Measurements from ENCODE around the gene FNDC7.
A peak's percentile ranks its signal among the peaks of the same experiment; 100 is the strongest.

Gene FNDC7

GRCh38 chr1:108745980-108746381 is 33.3 kb downstream of the FNDC7 start:
- ChIA-PET POLR2A (no interaction called here), CTCF (interaction anchor here (0.8 to 1.4 kb wide), 5 partner anchors 11 to 41 kb away, joined by 3 to 6 read pairs (median 3); no protein-coding TSS in a partner anchor)
- Histone ChIP-seq H3K9me3 (ENCODE audit: control insufficient read depth, insufficient read depth, low read depth, low read length) (no peaks in the 10 kb centered on the region), H3K36me3 (ENCODE audit: control insufficient read depth in 2 of 2, insufficient read depth in 1 of 2, low read length in 2 of 2) (no peaks in the 10 kb centered on the region), H3K4me1 (ENCODE audit: control insufficient read depth, insufficient read depth, low read length) (peaks cover 2% of the 10 kb centered on the region; the same call in 1 of the 2 replicates), H3K27ac (ENCODE audit: extremely low read depth, low read depth, low read length) (no peak overlapping the region), H3K4me3 (ENCODE audit: low read depth, low read length) (no peak overlapping the region)
- 0 out of 2 replicates have a peak, but pooled peaks have one; percentile 18 for TF ChIP-seq ZNF184 (tag by site-specific recombination; IDR thresholded peaks at IDR 0.05)
- 0 out of 2 replicates have a peak, but pooled peaks have one; percentile 4 for TF ChIP-seq ZNF654 (tag by site-specific recombination; IDR thresholded peaks at IDR 0.05; ENCODE audit: low read depth)
- TF ChIP-seq GLI2 (tag by site-specific recombination; IDR thresholded peaks at IDR 0.05; ENCODE audit: borderline replicate concordance, low read depth): peak; percentile 24; the same call in 1 of the 2 replicates
- TF ChIP-seq ZSCAN18 (tag by site-specific recombination; IDR thresholded peaks at IDR 0.05): no peak
- 0 out of 2 replicates have a peak, but pooled peaks have one; percentile 6 for TF ChIP-seq ZNF280D (tag by site-specific recombination; IDR thresholded peaks at IDR 0.05)
- no peak for TF ChIP-seq ZNF701 (tag by site-specific recombination; IDR thresholded peaks at IDR 0.05)
- no peak for TF ChIP-seq ZBTB7A (tag by site-specific recombination; IDR thresholded peaks at IDR 0.05; ENCODE audit: low read depth)

- ChIA-PET POLR2A (interaction anchor here (1.0 kb wide), 1 partner anchor 54 kb away, joined by 8 read pairs; the partner anchor contains the start of gene PRPF38B), CTCF (interaction anchor here (1.0 kb wide), 1 partner anchor 23 kb away, joined by 3 read pairs; no protein-coding TSS in a partner anchor)
- TF ChIP-seq KLF10 (tag by site-specific recombination; IDR thresholded peaks at IDR 0.05) (peak; percentile 65), ZNF629 (tag by site-specific recombination; IDR thresholded peaks at IDR 0.05) (peak; percentile 95), GLI4 (tag by site-specific recombination; IDR thresholded peaks at IDR 0.05) (peak; percentile 94), ZNF449 (tag by site-specific recombination; IDR thresholded peaks at IDR 0.05) (no peak; the same call in 1 of the 2 replicates), ZNF239 (tag by site-specific recombination; IDR thresholded peaks at IDR 0.05) (no peak), KLF17 (tag by site-specific recombination; IDR thresholded peaks at IDR 0.05) (peak; percentile 89), ZEB2 (tag by site-specific recombination; IDR thresholded peaks at IDR 0.05) (peak; percentile 81; the same call in 1 of the 2 replicates), ZSCAN16 (tag by site-specific recombination; IDR thresholded peaks at IDR 0.05) (no peak), YY1 (tag by site-specific recombination; IDR thresholded peaks at IDR 0.05) (peak; percentile 92), MYNN (tag by site-specific recombination; IDR thresholded peaks at IDR 0.05; ENCODE audit: borderline replicate concordance) (peak; percentile 39; the same call in 1 of the 2 replicates), ZNF501 (tag by site-specific recombination; IDR thresholded peaks at IDR 0.05) (peak; percentile 98), ZNF350 (tag by site-specific recombination; IDR thresholded peaks at IDR 0.05) (no peak), ZNF354C (tag by site-specific recombination; IDR thresholded peaks at IDR 0.05; ENCODE audit: borderline replicate concordance, low read depth) (no peak), ZNF174 (tag by site-specific recombination; IDR thresholded peaks at IDR 0.05) (no peak), ZNF280D (tag by site-specific recombination; IDR thresholded peaks at IDR 0.05) (peak; percentile 67; the same call in 1 of the 2 replicates), ZNF302 (tag by site-specific recombination; IDR thresholded peaks at IDR 0.05; ENCODE audit: low read depth) (no peak), ZNF324 (tag by site-specific recombination; IDR thresholded peaks at IDR 0.05) (peak; percentile 92)
Measured at GRCh38 chr1:108746382-108747170, 33.9 kb downstream of the FNDC7 start, which contains the start of gene STXBP3. Gene STXBP3 (plus strand): TSS chr1:108746674. CDS start chr1:108746738, 64 bp downstream.

More at GRCh38 chr1:108746382-108747170, 33.9 kb downstream of the FNDC7 start, which contains the start of gene STXBP3:
- H3K27ac ChIP-seq (ENCODE audit: extremely low read depth, low read depth, low read length): peak within 1 kb of the TSS; percentile 81
- H3K9me3 ChIP-seq (ENCODE audit: control insufficient read depth, insufficient read depth, low read depth, low read length): no peaks in the 10 kb centered on the region
- no peaks in the 10 kb centered on the region for H3K36me3 ChIP-seq (ENCODE audit: control insufficient read depth in 2 of 2, insufficient read depth in 1 of 2, low read length in 2 of 2)
- peak within 1 kb of the TSS; percentile 97 for H3K4me3 ChIP-seq (ENCODE audit: low read depth, low read length)
- peaks cover 2% of the 10 kb centered on the region; the same call in 1 of the 2 replicates for H3K4me1 ChIP-seq (ENCODE audit: control insufficient read depth, insufficient read depth, low read length)

Measured in HEK293 (cell line).